D721Med (cell line): Measurements from ENCODE around the gene NT5DC1.

Experiments
- DNase-seq: peaks from one replicate; pipeline ENCODE4 v3.0.0; 2011; ENCODE audit warnings: low spot score; ENCODE audit not compliant: insufficient read length
- FAIRE-seq: peaks from 2 replicates; lab custom pipeline; 2011; peaks lifted over from hg19 to GRCh38; lab: Jason Lieb, UNC
- TF ChIP-seq, protein P1 (sequence below): IDR thresholded peaks from 2 replicates; pipeline ENCODE4 v1.5.1; 2012; ENCODE audit warnings: mild to moderate bottlenecking, control low read depth; ENCODE audit not compliant: insufficient read depth; ENCODE audit errors: missing control alignments

NT5DC1 gene

DNA sequence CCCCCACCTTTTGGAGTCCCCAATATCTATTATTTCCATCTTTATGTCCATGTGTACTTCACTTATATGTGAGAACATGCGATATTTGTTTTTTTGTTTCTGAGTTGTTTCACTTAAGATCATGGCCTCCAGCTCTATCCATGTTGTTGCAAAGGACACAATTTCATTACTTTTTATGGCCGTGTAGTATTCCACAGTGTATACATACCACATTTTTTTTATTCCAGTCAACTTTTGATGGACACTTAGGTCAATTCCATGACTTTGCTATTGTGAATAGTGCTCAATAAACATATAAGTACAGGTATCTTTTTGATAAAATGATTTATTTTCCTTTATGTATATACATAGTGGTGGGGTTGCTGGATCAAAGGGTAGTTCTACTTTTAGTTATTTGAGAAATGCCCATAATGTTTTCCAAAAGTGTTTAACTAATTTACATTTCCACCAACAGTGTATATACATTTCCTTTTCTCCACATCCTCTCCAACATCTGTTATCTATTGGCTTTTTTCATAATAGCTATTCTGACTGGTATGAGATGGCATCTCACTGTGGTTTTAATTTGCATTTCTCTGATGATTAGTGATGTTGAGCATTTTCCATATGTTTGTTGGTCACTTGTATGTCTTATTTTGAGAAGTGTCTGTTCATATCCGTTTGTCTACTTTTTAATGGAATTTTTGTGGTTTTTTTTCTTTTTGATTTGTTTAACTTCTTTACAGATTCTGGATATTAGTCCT is 59.3 kb downstream of the NT5DC1 start:
- TF ChIP-seq, protein P1, sequence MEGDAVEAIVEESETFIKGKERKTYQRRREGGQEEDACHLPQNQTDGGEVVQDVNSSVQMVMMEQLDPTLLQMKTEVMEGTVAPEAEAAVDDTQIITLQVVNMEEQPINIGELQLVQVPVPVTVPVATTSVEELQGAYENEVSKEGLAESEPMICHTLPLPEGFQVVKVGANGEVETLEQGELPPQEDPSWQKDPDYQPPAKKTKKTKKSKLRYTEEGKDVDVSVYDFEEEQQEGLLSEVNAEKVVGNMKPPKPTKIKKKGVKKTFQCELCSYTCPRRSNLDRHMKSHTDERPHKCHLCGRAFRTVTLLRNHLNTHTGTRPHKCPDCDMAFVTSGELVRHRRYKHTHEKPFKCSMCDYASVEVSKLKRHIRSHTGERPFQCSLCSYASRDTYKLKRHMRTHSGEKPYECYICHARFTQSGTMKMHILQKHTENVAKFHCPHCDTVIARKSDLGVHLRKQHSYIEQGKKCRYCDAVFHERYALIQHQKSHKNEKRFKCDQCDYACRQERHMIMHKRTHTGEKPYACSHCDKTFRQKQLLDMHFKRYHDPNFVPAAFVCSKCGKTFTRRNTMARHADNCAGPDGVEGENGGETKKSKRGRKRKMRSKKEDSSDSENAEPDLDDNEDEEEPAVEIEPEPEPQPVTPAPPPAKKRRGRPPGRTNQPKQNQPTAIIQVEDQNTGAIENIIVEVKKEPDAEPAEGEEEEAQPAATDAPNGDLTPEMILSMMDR: no peak
- FAIRE-seq (no peak), DNase-seq (no peak)

DNA sequence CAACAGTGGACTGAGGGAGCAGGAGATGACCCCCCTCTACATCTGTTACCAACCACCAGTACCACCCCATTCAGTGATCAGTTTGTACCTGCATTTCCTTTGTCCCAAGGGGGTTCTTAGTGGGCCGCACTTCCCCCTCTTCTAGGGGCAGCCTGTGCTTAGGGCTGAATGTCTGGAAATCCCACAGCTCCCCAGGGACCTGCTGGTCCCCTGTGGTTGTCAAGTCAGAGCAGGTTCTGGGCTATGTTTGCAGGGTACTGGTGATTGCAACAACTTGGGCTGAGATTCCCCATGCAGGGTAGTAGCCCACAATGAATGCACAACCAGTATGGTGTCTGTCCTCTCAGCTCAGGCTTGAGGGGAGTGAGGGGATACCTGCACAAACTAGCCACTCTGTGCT is 64.9 kb downstream of the NT5DC1 start:
- TF ChIP-seq, protein P1: no peak
- FAIRE-seq (no peak), DNase-seq (no peak)

DNA sequence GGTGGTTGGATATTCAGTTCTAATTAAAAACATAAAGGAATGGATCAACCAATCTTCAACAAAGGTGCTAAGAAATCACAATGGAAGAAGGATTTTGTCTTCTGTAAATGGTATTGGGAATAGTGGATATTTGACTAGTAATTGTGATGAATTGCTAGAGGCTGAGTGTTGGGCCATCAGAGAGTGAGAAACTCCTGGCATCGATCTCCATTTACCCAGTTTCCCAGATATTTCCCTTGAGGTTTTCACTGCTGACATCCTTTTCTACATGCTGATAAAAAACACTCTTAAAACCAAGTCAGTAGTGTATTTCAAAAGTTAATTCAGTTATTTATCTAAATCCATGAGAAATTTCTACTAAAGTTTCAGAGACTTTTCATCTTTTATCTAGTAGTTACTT is 65.7 kb downstream of the NT5DC1 start:
- FAIRE-seq (no peak), DNase-seq (no peak)
- TF ChIP-seq, protein P1: no peak

DNA sequence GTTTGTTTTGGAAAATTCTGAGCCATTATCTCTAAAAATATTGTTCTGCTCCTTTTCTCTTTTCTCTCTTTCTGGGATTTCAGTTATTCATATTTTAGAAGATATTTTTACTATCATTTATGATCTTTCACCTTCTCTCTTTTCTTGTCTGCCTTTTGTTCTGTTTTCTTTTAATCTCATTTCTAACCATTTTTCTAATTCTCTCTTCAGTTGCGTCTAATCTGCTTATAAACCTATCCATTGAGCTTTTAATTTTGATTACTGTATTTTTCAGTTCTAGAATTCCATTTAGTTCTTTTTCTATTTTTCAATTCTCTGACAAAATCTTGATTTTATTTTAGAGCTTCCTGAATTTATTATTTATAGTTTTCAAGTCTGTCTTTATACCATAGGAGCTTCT is 67.5 kb downstream of the NT5DC1 start:
- FAIRE-seq (no peak), DNase-seq (no peak)
- TF ChIP-seq, protein P1: no peak

DNA sequence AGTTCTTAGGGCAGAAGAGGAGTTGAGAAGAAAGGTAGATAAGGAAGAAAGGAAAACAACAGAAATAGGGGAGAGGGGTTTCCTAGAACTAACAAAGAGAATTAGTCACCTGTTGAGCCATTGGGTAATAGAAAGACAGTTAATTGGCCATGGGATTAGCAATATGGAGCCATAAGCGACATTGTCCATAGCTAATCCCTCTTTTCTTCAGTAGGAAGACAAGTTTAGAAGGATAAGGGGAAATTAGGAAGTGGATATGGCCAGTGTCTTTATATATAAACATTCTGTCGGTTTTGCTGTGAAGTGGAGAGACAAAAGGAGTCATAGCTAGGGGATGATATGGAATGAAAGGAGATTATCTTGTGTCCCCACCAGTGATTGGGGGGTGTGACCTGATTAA is 69.2 kb downstream of the NT5DC1 start:
- TF ChIP-seq, protein P1: no peak
- DNase-seq (no peak), FAIRE-seq (no peak)

DNA sequence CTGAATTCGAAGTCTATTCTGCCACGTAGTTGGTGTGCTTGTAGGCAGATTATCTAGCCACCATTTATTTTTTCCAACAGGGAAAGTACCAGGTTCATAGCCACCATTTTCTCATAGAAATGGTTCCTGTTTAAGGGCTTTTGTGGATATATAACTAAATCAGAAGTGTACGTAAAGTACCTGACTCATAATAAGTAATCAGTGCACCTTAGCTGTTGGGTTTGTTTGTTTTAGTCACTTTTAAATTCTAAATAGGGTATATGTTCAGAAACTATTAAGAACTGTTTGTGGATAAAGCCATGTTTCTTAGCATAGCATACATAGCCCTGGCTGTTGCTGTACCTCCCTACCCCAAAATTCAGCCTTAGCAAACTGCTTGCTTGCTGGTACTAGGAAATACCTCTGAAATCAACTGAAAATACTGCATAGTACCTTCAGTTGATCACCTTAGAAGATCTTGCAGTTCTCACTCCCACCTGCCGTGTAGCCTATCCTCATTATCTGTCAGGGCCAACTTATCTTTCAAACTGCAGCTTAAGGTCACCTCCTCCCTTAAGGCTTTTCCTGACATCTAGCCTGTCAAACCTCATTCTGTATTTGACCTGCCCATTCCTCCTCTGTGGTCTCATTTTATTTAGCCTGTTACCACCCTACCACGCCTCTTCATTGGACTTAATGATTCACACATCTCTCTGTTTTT is 69.9 kb downstream of the NT5DC1 start:
- FAIRE-seq: no peak
- no peak for DNase-seq

More for the DNA sequence above, 69.9 kb downstream of the NT5DC1 start:
- TF ChIP-seq, protein P1: no peak
